K562 (cell line): Measurements from ENCODE around the gene NUP155.

Experiments
- CSDE1 ChIP-seq, 2 experiments: fragments of 450-650 bp; IDR thresholded peaks; 2 replicates each; pipeline ENCODE4 v1.6.1; 2016; ENCODE audit warnings: mild to moderate bottlenecking in 1 of 2
- JUND ChIP-seq, 2 experiments: IDR thresholded peaks; 2 replicates in 1 of 2; 3 replicates in 1 of 2; pipeline ENCODE4 v1.6.1; 2011; ENCODE audit warnings: borderline replicate concordance in 2 of 2, low read depth in 2 of 2, low read length in 2 of 2, improper control_type of control experiment in 1 of 2, missing biosample characterization in 1 of 2, missing genetic modification characterization in 1 of 2, missing genetic modification reagents in 1 of 2
- RFX5 ChIP-seq: IDR thresholded peaks from 2 replicates; pipeline ENCODE4 v1.6.1; 2011; ENCODE audit warnings: low read depth, mild to moderate bottlenecking, improper control_type of control experiment, low read length
- ZFP1 ChIP-seq: fragments of 450-650 bp; formaldehyde crosslinking; IDR thresholded peaks from 2 replicates; pipeline ENCODE4 v1.4.0; 2020; ENCODE audit warnings: mild to moderate bottlenecking, mixed read lengths
- TF ChIP-seq, protein P1 (sequence below): fragments of 250-450 bp; sonication (Bioruptor Pico); IDR thresholded peaks from 2 replicates; pipeline ENCODE4 v1.5.0; 2022; ENCODE audit warnings: mild to moderate bottlenecking
- TF ChIP-seq, protein P2 (sequence below), 3 experiments: fragments of 200-800 bp in 1 of 3; sonication (Bioruptor generic) in 1 of 3; sonication (generic) in 1 of 3; formaldehyde crosslinking in 1 of 3; IDR thresholded peaks; 2 replicates each; pipeline versions ENCODE4 v1.6.1 to v1.8.0; 2016 to 2022; ENCODE audit warnings: mild to moderate bottlenecking in 2 of 3, missing compliant biosample characterization in 2 of 3, missing genetic modification characterization in 2 of 3, missing genetic modification reagents in 1 of 3
- TF ChIP-seq, protein P3 (sequence below), 3 experiments: IDR thresholded peaks in 2 of 3; conservative IDR thresholded peaks in 1 of 3; 2 replicates each; pipeline ENCODE4 v1.5.1; 2011 to 2012; ENCODE audit warnings: low read length in 3 of 3, mild to moderate bottlenecking in 3 of 3, control low read depth in 2 of 3, improper control_type of control experiment in 1 of 3, inconsistent platforms in 1 of 3, low read depth in 1 of 3, mixed read lengths in 1 of 3, moderate library complexity in 1 of 3; ENCODE audit not compliant: insufficient read depth in 2 of 3
- TF ChIP-seq, protein P4 (sequence below): sonication (generic); formaldehyde crosslinking; IDR thresholded peaks from 2 replicates; pipeline ENCODE4 v1.8.1; 2023; ENCODE audit warnings: mild to moderate bottlenecking, missing genetic modification reagents

DNA sequence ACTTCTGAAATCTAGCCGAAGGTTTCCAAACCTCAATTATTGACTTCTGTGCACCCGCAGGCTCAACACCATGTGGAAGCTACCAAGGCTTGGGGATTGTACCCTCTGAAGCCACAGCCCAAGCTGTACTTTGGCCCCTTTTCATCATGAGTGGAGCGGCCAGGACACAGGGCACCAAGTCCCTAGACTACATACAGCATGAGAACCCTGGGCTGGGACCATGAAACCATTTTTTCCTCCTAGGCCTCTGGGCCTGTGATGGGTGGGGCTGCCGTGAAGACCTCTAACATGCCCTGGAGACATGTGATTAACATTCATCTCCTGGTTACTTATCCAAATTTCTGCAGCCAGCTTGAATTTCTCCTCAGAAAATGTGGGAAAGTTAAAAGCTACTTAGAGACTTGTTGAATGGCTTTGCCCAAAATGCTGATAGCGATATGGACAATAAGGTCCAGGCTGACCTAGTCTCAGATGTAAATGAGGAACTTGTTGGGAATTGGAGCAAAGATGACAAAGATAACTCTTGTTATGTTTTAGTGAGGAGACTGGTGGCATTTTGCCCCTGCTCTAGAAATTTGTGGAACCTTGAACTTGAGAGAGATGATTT lies 87.6 kb downstream of the NUP155 start:
- no peak for TF ChIP-seq CSDE1 (IDR thresholded peaks at IDR 0.05)
- TF ChIP-seq, protein P1, sequence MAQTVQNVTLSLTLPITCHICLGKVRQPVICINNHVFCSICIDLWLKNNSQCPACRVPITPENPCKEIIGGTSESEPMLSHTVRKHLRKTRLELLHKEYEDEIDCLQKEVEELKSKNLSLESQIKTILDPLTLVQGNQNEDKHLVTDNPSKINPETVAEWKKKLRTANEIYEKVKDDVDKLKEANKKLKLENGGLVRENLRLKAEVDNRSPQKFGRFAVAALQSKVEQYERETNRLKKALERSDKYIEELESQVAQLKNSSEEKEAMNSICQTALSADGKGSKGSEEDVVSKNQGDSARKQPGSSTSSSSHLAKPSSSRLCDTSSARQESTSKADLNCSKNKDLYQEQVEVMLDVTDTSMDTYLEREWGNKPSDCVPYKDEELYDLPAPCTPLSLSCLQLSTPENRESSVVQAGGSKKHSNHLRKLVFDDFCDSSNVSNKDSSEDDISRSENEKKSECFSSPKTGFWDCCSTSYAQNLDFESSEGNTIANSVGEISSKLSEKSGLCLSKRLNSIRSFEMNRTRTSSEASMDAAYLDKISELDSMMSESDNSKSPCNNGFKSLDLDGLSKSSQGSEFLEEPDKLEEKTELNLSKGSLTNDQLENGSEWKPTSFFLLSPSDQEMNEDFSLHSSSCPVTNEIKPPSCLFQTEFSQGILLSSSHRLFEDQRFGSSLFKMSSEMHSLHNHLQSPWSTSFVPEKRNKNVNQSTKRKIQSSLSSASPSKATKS, result no peak
- TF ChIP-seq JUND (IDR thresholded peaks at IDR 0.05; ENCODE audit: borderline replicate concordance, low read depth, low read length), result no peak
- TF ChIP-seq JUND (tag; IDR thresholded peaks at IDR 0.05; ENCODE audit: borderline replicate concordance, low read depth, low read length), result no peak
- TF ChIP-seq, protein P2, sequence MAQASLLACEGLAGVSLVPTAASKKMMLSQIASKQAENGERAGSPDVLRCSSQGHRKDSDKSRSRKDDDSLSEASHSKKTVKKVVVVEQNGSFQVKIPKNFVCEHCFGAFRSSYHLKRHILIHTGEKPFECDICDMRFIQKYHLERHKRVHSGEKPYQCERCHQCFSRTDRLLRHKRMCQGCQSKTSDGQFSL (CRISPR knock-in tag; IDR thresholded peaks at IDR 0.05), result no peak
- TF ChIP-seq, protein P2 (tag; IDR thresholded peaks at IDR 0.05), result no peak
- TF ChIP-seq RFX5, result no peak
- TF ChIP-seq, protein P3, sequence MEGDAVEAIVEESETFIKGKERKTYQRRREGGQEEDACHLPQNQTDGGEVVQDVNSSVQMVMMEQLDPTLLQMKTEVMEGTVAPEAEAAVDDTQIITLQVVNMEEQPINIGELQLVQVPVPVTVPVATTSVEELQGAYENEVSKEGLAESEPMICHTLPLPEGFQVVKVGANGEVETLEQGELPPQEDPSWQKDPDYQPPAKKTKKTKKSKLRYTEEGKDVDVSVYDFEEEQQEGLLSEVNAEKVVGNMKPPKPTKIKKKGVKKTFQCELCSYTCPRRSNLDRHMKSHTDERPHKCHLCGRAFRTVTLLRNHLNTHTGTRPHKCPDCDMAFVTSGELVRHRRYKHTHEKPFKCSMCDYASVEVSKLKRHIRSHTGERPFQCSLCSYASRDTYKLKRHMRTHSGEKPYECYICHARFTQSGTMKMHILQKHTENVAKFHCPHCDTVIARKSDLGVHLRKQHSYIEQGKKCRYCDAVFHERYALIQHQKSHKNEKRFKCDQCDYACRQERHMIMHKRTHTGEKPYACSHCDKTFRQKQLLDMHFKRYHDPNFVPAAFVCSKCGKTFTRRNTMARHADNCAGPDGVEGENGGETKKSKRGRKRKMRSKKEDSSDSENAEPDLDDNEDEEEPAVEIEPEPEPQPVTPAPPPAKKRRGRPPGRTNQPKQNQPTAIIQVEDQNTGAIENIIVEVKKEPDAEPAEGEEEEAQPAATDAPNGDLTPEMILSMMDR (IDR thresholded peaks at IDR 0.05 in 2 of 3, conservative IDR thresholded peaks at IDR 0.05 in 1 of 3; ENCODE audit: insufficient read depth in 2 of 3, low read depth in 1 of 3, low read length in 3 of 3), result no peak
- TF ChIP-seq, protein P4, sequence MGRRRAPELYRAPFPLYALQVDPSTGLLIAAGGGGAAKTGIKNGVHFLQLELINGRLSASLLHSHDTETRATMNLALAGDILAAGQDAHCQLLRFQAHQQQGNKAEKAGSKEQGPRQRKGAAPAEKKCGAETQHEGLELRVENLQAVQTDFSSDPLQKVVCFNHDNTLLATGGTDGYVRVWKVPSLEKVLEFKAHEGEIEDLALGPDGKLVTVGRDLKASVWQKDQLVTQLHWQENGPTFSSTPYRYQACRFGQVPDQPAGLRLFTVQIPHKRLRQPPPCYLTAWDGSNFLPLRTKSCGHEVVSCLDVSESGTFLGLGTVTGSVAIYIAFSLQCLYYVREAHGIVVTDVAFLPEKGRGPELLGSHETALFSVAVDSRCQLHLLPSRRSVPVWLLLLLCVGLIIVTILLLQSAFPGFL, result no peak
- no peak for TF ChIP-seq ZFP1 (CRISPR knock-in tag)
